Cardiac fibroblast (primary cell): ENCODE results near the gene POLK.

Experiments used
- DNase-seq, 2 donors: peaks; one replicate each; pipeline versions ENCODE4 v3.0.0 to v3.0.0-alpha.2; 2010; ENCODE audit warnings: low read depth in 2 of 2
- H3K4me3 ChIP-seq, 2 donors: replicated peaks in 1 of 2; 1 replicate in 1 of 2; 2 replicates in 1 of 2; pipeline ENCODE4 v1.5.1; 2011; ENCODE audit warnings: low read depth in 2 of 2, low read length in 2 of 2, mild to moderate bottlenecking in 2 of 2, moderate library complexity in 1 of 2
- TF ChIP-seq, protein P1 (sequence below): IDR thresholded peaks from one replicate; pipeline ENCODE4 v1.5.1; 2011; ENCODE audit warnings: low read depth, mild to moderate bottlenecking, low read length, inconsistent platforms

Gene POLK

DNA sequence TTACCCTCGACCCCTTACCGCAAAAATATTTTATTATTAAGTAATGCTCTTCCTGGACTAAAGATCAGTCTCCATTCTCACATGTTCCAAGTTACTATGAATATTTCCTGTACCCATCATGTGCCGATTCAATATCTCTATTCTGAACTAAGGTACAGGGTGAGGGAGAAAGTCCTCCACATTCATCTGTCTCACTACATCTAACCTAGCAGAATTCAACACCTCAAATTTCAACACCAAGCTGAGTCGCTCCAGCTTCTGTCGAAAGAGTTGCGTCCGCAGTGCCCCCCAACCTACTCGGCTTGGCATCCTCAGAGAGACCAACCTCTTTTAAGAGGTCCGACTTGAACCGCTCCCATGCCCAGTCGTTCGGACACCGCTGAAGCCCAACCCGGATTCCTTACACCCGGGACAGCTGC is 1.3 kb upstream of the POLK start:
- TF ChIP-seq, protein P1, sequence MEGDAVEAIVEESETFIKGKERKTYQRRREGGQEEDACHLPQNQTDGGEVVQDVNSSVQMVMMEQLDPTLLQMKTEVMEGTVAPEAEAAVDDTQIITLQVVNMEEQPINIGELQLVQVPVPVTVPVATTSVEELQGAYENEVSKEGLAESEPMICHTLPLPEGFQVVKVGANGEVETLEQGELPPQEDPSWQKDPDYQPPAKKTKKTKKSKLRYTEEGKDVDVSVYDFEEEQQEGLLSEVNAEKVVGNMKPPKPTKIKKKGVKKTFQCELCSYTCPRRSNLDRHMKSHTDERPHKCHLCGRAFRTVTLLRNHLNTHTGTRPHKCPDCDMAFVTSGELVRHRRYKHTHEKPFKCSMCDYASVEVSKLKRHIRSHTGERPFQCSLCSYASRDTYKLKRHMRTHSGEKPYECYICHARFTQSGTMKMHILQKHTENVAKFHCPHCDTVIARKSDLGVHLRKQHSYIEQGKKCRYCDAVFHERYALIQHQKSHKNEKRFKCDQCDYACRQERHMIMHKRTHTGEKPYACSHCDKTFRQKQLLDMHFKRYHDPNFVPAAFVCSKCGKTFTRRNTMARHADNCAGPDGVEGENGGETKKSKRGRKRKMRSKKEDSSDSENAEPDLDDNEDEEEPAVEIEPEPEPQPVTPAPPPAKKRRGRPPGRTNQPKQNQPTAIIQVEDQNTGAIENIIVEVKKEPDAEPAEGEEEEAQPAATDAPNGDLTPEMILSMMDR, result no peak
- DNase-seq, result peak; percentile 48 to 55
- H3K4me3 ChIP-seq, result peak overlapping the region; percentile 86 to 95

DNA sequence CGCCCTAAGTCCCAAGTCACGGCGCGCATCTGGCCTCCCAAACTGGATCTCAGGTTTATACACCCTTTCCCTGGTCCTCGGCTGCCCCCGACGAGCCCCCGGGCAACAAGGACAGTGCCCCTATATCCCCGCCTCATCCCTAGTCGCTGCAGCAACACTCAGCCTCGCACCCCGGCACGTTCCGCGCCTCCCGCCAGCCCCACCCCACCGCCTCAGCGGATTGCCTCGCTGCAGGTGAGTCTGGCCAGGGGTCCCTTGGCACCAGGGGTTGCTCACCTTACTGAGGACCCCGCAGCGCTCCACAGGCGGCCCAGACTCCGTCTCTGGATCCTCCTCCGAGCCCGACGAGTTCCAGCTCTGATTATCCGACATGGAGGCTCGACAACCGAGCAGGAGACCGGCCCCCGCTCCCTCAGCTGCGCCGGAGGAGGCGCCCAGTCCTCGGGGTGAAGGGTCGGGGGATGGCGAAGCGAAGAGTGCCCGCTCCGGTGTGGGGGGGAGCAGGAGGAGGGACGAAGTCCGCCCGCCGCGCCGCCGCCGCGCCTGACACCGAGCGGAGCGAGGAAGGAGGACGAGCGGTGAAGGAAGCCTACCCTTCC is 756 bp upstream of the POLK start:
- peak in 1 of 2 donors; percentile 46 for DNase-seq
- peak overlapping the region; percentile 86 to 95 for H3K4me3 ChIP-seq
- TF ChIP-seq, protein P1, result no peak

DNA sequence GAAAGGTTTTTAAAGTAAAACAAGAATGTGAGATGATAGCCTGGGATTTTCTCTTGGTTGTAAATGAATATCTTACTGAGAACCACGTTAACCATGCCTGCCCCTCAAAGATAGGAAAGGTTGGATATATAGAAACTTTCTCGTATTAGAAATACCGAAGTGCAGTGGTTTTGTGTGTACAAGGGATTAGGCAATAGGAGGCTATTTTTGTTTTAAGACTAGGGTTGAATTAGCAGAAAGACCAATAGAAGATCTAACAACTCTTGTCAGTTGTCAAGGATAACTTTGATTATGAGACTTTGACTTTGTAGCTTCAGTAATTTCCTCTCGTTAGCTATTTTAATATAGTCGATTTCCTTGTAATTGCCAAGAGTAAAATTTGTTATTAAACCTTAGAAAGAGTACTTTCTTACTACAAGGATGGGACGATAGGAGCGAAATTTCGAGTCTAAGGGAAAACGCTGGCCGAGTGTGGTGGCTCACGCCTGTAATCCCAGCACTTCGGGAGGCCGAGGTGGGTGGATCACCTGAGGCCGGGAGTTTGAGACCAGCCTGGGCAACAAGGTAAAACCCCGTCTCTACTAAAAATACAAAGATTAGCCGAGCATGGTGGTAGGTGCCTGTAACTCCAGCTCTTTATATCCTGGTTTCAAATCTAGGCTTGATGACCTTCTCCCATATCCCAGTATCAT is 838 bp downstream of the POLK start:
- DNase-seq, result peak; percentile 8 to 42
- peak overlapping the region; percentile 71 to 86 for H3K4me3 ChIP-seq
- TF ChIP-seq, protein P1, result no peak

DNA sequence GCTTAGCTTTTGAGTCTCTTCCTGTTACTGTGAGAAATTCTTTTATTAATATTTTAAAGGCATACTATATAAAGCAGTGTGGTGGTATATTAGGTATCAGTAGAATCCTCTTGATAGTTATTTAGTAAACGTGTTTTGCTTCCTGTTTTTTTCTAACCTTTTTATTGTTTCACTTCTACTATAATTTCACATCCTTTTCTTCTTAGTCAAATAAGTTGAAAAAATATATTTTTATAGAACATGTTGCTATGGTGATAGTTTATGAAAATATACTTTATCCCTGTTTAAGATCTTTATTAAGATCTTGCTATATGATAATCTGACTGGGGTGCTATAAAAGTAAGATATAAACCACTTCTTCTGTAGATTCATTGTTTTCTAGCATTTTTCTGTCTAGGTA is 2.1 kb downstream of the POLK start:
- H3K4me3 ChIP-seq, result no peak overlapping the region
- no peak for DNase-seq
- TF ChIP-seq, protein P1, result no peak

DNA sequence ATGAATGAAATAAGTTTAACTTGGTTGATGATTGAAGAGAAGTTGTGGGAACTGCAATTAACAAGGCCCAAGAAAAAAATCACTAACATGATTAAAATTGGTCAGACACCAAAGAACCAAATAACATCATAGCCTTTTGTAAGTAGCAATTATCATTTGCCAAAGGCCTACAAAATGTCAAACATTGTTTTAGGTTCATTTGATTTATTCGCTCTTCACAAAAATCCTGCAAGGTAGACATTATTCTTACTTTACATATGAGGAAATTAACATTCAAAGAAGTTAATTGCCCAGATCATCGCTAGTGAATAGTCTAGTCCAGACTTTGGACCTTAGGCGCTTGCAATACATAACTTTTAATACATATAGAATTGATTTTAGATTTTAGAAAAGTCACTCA is 2.6 kb downstream of the POLK start:
- DNase-seq, result no peak
- no peak overlapping the region for H3K4me3 ChIP-seq
- TF ChIP-seq, protein P1, result no peak

DNA sequence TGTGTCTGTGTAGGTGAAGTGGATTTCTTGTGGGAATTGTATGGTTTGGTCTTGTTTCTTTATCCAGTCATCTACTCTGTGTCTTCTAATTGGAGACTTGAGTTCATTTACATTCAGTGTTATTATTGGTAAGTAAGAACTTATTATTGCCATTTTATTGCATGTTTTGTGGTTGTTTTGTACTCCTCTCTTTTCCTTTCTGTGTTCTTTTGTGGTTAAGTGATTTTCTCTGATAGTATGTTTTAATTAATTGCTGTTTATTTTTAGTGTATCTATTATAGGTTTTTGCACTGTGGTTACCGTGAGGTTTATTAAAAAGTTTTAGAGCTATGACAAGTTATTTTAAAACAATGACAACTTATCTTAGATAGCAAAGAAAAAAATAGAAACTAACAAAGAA is 8.1 kb downstream of the POLK start:
- TF ChIP-seq, protein P1, result no peak
- DNase-seq, result no peak
- no peak overlapping the region for H3K4me3 ChIP-seq

DNA sequence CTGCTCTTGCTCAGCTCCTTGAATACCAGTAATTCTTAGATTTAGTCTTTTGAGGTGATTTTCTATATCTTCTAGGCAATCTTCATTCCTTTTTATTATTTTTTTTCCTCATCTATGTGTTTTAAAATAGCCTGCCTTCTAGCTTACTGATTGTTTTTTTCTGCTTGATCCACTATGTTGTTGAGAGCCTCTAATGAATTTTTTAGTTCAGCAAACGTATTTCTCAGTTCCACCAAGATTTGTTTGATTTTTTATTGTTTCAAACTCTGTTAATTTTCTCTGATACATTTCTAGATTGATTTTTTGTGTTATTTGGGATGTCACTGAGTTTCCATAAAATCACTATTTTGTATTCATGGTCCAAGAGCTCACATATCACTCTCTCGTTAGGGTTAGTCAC is 9.5 kb downstream of the POLK start:
- TF ChIP-seq, protein P1, result no peak
- H3K4me3 ChIP-seq, result no peak overlapping the region
- DNase-seq, result no peak
